Left renal pelvis (tissue), 4 donors: ENCODE data around the gene POLR3K. TPM values are rescaled to one million over a fixed set of nuclear protein-coding genes. Genes with fewer than 3 reads are reported as not detected.

Experiments
- DNase-seq, 4 donors: peaks; one replicate each; pipeline ENCODE4 v3.0.0-alpha.2; 2013; ENCODE audit warnings: low read depth in 4 of 4, low spot score in 3 of 4
- polyA plus RNA-seq, 4 donors: library from polyadenylated mRNA; unstranded; fragments of 120-200 nt; gene quantifications; one replicate each; pipeline ENCODE4 v1.2.1, GENCODE V29; 2013; ENCODE audit not compliant: insufficient read length in 4 of 4

The POLR3K gene
- polyA plus RNA-seq, 4 donors, result 10.3 to 13.0 (median 12.1) TPM

GRCh38 chr16:66309-67182 lies 13.1 kb upstream of the POLR3K start:
- DNase-seq, result no peak

GRCh38 chr16:65745-66144 lies 12.3 kb upstream of the POLR3K start:
- no peak for DNase-seq

GRCh38 chr16:64914-65255 lies 11.5 kb upstream of the POLR3K start:
- DNase-seq, result no peak

GRCh38 chr16:63998-64913 lies 10.8 kb upstream of the POLR3K start:
- DNase-seq, result no peak

GRCh38 chr16:63466-63865 lies 10.1 kb upstream of the POLR3K start:
- no peak for DNase-seq

- DNase-seq, result no peak
These were observed 9.6 kb upstream of the POLR3K start for GRCh38 chr16:62968-63391.

- DNase-seq, result no peak
These were observed 9.0 kb upstream of the POLR3K start for GRCh38 chr16:62283-62967.

GRCh38 chr16:61879-62281 lies 8.5 kb upstream of the POLR3K start:
- DNase-seq, result no peak

- no peak for DNase-seq
These were observed 7.8 kb upstream of the POLR3K start for GRCh38 chr16:60929-61878.

- no peak for DNase-seq
These were observed 6.8 kb upstream of the POLR3K start for GRCh38 chr16:60166-60565.

GRCh38 chr16:59440-60059 lies 6.1 kb upstream of the POLR3K start:
- no peak for DNase-seq

GRCh38 chr16:58491-59439 lies 5.4 kb upstream of the POLR3K start:
- no peak for DNase-seq

- DNase-seq, result no peak
These were observed 4.3 kb upstream of the POLR3K start for GRCh38 chr16:57711-58110.

- DNase-seq, result no peak
These were observed 3.0 kb upstream of the POLR3K start for GRCh38 chr16:56231-56927.

GRCh38 chr16:55571-56136 lies 2.2 kb upstream of the POLR3K start:
- DNase-seq, result no peak

GRCh38 chr16:54237-54581 lies 801 bp upstream of the POLR3K start:
- no peak for DNase-seq

- no peak for DNase-seq
These were observed 2.4 kb downstream of the POLR3K start for GRCh38 chr16:50769-51591.
